H9 (cell line): ENCODE results near the gene SLC38A3. TPM values are rescaled to one million over a fixed set of nuclear protein-coding genes. Genes with fewer than 3 reads are reported as not detected.

Experiments used
- DNase-seq: peaks from one replicate; pipeline ENCODE4 v3.0.0-alpha.2; 2017
- H2AFZ ChIP-seq: one replicate; pipeline ENCODE4 v1.6.1; 2013; ENCODE audit warnings: mild to moderate bottlenecking, low read length, control low read depth, moderate library complexity
- H2AK5ac ChIP-seq: 2 replicates; pipeline ENCODE4 v1.6.1; 2013; ENCODE audit warnings: low read length, control low read depth, mixed read lengths; ENCODE audit not compliant: insufficient read length
- H2BK120ac ChIP-seq: one replicate; pipeline ENCODE4 v1.6.1; 2013; ENCODE audit warnings: low read depth, mild to moderate bottlenecking, low read length, control low read depth, inconsistent platforms; ENCODE audit not compliant: poor library complexity, severe bottlenecking
- H2BK12ac ChIP-seq: 2 replicates; pipeline ENCODE4 v1.6.1; 2013; ENCODE audit warnings: low read length, control low read depth, mixed read lengths, low read depth; ENCODE audit not compliant: insufficient read length
- H2BK15ac ChIP-seq: 2 replicates; pipeline ENCODE4 v1.6.1; 2013; ENCODE audit warnings: low read depth, low read length, control low read depth
- H2BK20ac ChIP-seq: one replicate; pipeline ENCODE4 v1.6.1; 2013; ENCODE audit warnings: low read depth, mild to moderate bottlenecking, low read length, control low read depth, inconsistent platforms; ENCODE audit not compliant: poor library complexity, severe bottlenecking
- H2BK5ac ChIP-seq: 2 replicates; pipeline ENCODE4 v1.6.1; 2013; ENCODE audit warnings: low read length, control low read depth, mixed read lengths; ENCODE audit not compliant: insufficient read length
- H3K14ac ChIP-seq: 2 replicates; pipeline ENCODE4 v1.6.1; 2013; ENCODE audit warnings: low read length, control low read depth; ENCODE audit not compliant: insufficient read depth
- H3K18ac ChIP-seq: 2 replicates; pipeline ENCODE4 v1.6.1; 2013; ENCODE audit warnings: low read depth, mild to moderate bottlenecking, mixed read lengths, low read length, control low read depth; ENCODE audit not compliant: insufficient read length
- H3K23ac ChIP-seq: 2 replicates; pipeline ENCODE4 v1.6.1; 2013; ENCODE audit warnings: low read length, control low read depth, mixed read lengths, low read depth; ENCODE audit not compliant: insufficient read length
- H3K23me2 ChIP-seq: 2 replicates; pipeline ENCODE4 v1.6.1; 2013; ENCODE audit warnings: low read depth, mild to moderate bottlenecking, mixed read lengths, low read length, control low read depth; ENCODE audit not compliant: insufficient read length, poor library complexity, severe bottlenecking
- H3K27ac ChIP-seq: 2 replicates; pipeline ENCODE4 v1.5.1; 2013; ENCODE audit warnings: low read length, control low read depth, mixed read lengths, low read depth; ENCODE audit not compliant: insufficient read length
- H3K27me3 ChIP-seq: 2 replicates; pipeline ENCODE4 v1.6.1; 2013; ENCODE audit warnings: low read length, control low read depth, inconsistent platforms; ENCODE audit not compliant: insufficient read depth
- H3K4ac ChIP-seq: 2 replicates; pipeline ENCODE4 v1.6.1; 2013; ENCODE audit warnings: low read depth, mild to moderate bottlenecking, control low read depth, inconsistent platforms, low read length, moderate library complexity
- H3K4me1 ChIP-seq: 2 replicates; pipeline ENCODE4 v1.6.1; 2013; ENCODE audit warnings: low read length, control low read depth, inconsistent platforms; ENCODE audit not compliant: insufficient read depth
- H3K4me2 ChIP-seq: 2 replicates; pipeline ENCODE4 v1.6.1; 2013; ENCODE audit warnings: low read length, control low read depth, mixed read lengths; ENCODE audit not compliant: insufficient read length, insufficient read depth
- H3K56ac ChIP-seq: 2 replicates; pipeline ENCODE4 v1.6.1; 2013; ENCODE audit warnings: low read depth, mild to moderate bottlenecking, mixed read lengths, low read length, control low read depth; ENCODE audit not compliant: insufficient read length
- H3K79me1 ChIP-seq: 2 replicates; pipeline ENCODE4 v1.6.1; 2013; ENCODE audit warnings: low read depth, mild to moderate bottlenecking, moderate library complexity, low read length, control low read depth, inconsistent platforms; ENCODE audit not compliant: insufficient read depth, poor library complexity, severe bottlenecking
- H3K79me2 ChIP-seq: 2 replicates; pipeline ENCODE4 v1.6.1; 2013; ENCODE audit warnings: low read length, control low read depth, inconsistent platforms; ENCODE audit not compliant: insufficient read depth
- H3K9ac ChIP-seq: 2 replicates; pipeline ENCODE4 v1.6.1; 2013; ENCODE audit warnings: low read length, control low read depth, mixed read lengths; ENCODE audit not compliant: insufficient read length; ENCODE audit errors: extremely low read depth
- H3K9me3 ChIP-seq: one replicate; pipeline ENCODE4 v1.6.1; 2013; ENCODE audit warnings: low read depth, low read length, inconsistent platforms; ENCODE audit not compliant: control insufficient read depth
- H3T11ph ChIP-seq: one replicate; pipeline ENCODE4 v1.6.1; 2013; ENCODE audit warnings: mild to moderate bottlenecking, low read length, control low read depth, inconsistent platforms
- H4K20me1 ChIP-seq: one replicate; pipeline ENCODE4 v1.6.1; 2013; ENCODE audit not compliant: control insufficient read depth, insufficient read length, insufficient read depth
- H4K5ac ChIP-seq: 2 replicates; pipeline ENCODE4 v1.6.1; 2013; ENCODE audit warnings: low read depth, mild to moderate bottlenecking, mixed read lengths, low read length, control low read depth; ENCODE audit not compliant: insufficient read length
- H4K8ac ChIP-seq: replicated peaks from 2 replicates; pipeline ENCODE4 v1.6.1; 2013; ENCODE audit warnings: low read length, control low read depth, mixed read lengths, low read depth; ENCODE audit not compliant: insufficient read length
- H4K91ac ChIP-seq: 2 replicates; pipeline ENCODE4 v1.6.1; 2013; ENCODE audit warnings: low read depth, mild to moderate bottlenecking, moderate library complexity, mixed read lengths, low read length, control low read depth; ENCODE audit not compliant: insufficient read length
- H3K27ac Mint-ChIP-seq, 3 experiments: 2 replicates in 2 of 3; 3 replicates in 1 of 3; pipeline ENCODE4 v1.8.0; 2020 to 2021; ENCODE audit warnings: mixed read lengths in 3 of 3, mild to moderate bottlenecking in 1 of 3, moderate library complexity in 1 of 3
- H3K27me3 Mint-ChIP-seq: 2 replicates; pipeline ENCODE4 v1.8.0; 2021; ENCODE audit warnings: low read depth, mild to moderate bottlenecking, moderate library complexity, mixed read lengths
- H3K36me3 Mint-ChIP-seq, 3 experiments: 2 replicates in 2 of 3; 3 replicates in 1 of 3; pipeline ENCODE4 v1.8.0; 2020 to 2021; ENCODE audit warnings: low read depth in 3 of 3, mixed read lengths in 3 of 3; ENCODE audit not compliant: insufficient read depth in 1 of 3
- H3K4me1 Mint-ChIP-seq, 2 experiments: 2 replicates each; pipeline ENCODE4 v1.8.0; 2020; ENCODE audit warnings: mixed read lengths in 2 of 2
- H3K4me3 Mint-ChIP-seq, 2 experiments: 2 replicates in 1 of 2; 3 replicates in 1 of 2; pipeline ENCODE4 v1.8.0; 2020 to 2021; ENCODE audit warnings: mild to moderate bottlenecking in 2 of 2, mixed read lengths in 2 of 2, moderate library complexity in 1 of 2
- H3K9me3 Mint-ChIP-seq, 2 experiments: 2 replicates in 1 of 2; 3 replicates in 1 of 2; pipeline ENCODE4 v1.8.0; 2020; ENCODE audit warnings: mild to moderate bottlenecking in 2 of 2, mixed read lengths in 2 of 2, moderate library complexity in 1 of 2
- WGBS: extraction: QIAGEN DNeasy Blood & Tissue Kit; methylation state at CpG from one replicate; pipeline ENCODE4 v1.1.7; 2013; ENCODE audit warnings: missing lambda C conversion rate, low lambda C conversion rate, mixed read lengths; ENCODE audit not compliant: insufficient read length; ENCODE audit errors: extremely low coverage; 5-methylcytosine and 5-hydroxymethylcytosine counted together
- total RNA-seq: library from RNA; stranded (reverse); gene quantifications from 2 replicates; pipeline ENCODE4 v1.2.1, GENCODE V29; 2021
- TF ChIP-seq, protein P1 (sequence below): fragments of 200-600 bp; sonication (generic); conservative IDR thresholded peaks from 3 replicates; pipeline ENCODE4 v1.8.0; 2021; ENCODE audit warnings: antibody characterized with exemption, mild to moderate bottlenecking

Gene SLC38A3
- total RNA-seq, 1 experiment from 2014 or later = 1.4 TPM

- Histone ChIP-seq H3K79me2 (no peaks in the 10 kb centered on the region), H2BK12ac (no peak overlapping the region), H3K27ac (no peak overlapping the region), H3K23ac (no peak overlapping the region), H4K8ac (no peak overlapping the region), H3K27me3 (peaks cover 7% of the 10 kb centered on the region; the same call in 1 of the 2 replicates), H3K23me2 (peaks cover 7% of the 10 kb centered on the region), H4K20me1 (peaks cover 3% of the 10 kb centered on the region), H4K91ac (no peak overlapping the region), H3K79me1 (no peaks in the 10 kb centered on the region), H4K5ac (no peak overlapping the region), H2BK5ac (no peak overlapping the region), H3K4me2 (no peak overlapping the region), H3K14ac (no peak overlapping the region), H3K56ac (no peak overlapping the region), H2BK20ac (no peak overlapping the region), H3K18ac (no peak overlapping the region), H3T11ph (no peak overlapping the region), H2AFZ (no peak overlapping the region), H3K4me1 (no peaks in the 10 kb centered on the region), H2AK5ac (no peak overlapping the region), H3K9me3 (no peaks in the 10 kb centered on the region), H3K4ac (no peak overlapping the region), H2BK120ac (no peak overlapping the region), H2BK15ac (no peak overlapping the region), H3K9ac (no peak overlapping the region)
- H3K9me3 Mint-ChIP-seq = no peaks in the 10 kb centered on the region; a peak in 1 of 5 replicates
- peaks cover 43% of the 10 kb centered on the region in 2 experiments for H3K4me1 Mint-ChIP-seq
- H3K36me3 Mint-ChIP-seq = no peaks in the 10 kb centered on the region
- DNase-seq = no peak
- WGBS = no CpG with 5 or more reads among the region's 17 CpGs
- H3K4me3 Mint-ChIP-seq = no peak overlapping the region
- peaks cover 58% of the 10 kb centered on the region for H3K27me3 Mint-ChIP-seq
- TF ChIP-seq, protein P1, sequence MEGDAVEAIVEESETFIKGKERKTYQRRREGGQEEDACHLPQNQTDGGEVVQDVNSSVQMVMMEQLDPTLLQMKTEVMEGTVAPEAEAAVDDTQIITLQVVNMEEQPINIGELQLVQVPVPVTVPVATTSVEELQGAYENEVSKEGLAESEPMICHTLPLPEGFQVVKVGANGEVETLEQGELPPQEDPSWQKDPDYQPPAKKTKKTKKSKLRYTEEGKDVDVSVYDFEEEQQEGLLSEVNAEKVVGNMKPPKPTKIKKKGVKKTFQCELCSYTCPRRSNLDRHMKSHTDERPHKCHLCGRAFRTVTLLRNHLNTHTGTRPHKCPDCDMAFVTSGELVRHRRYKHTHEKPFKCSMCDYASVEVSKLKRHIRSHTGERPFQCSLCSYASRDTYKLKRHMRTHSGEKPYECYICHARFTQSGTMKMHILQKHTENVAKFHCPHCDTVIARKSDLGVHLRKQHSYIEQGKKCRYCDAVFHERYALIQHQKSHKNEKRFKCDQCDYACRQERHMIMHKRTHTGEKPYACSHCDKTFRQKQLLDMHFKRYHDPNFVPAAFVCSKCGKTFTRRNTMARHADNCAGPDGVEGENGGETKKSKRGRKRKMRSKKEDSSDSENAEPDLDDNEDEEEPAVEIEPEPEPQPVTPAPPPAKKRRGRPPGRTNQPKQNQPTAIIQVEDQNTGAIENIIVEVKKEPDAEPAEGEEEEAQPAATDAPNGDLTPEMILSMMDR = no peak
- H3K27ac Mint-ChIP-seq = no peak overlapping the region
Observed at GRCh38 chr3:50207359-50208042, 2.4 kb downstream of the SLC38A3 start.
